GM19328 (cell line): ENCODE data around the gene TNFAIP8.

Source experiments
- ATAC-seq: cut with Tn5 transposase; IDR thresholded peaks from one replicate; pipeline ENCODE4 v1.9.1; 2021; ENCODE audit warnings: mild to moderate bottlenecking, moderate library complexity; ENCODE audit not compliant: unreplicated experiment

TNFAIP8 gene

DNA sequence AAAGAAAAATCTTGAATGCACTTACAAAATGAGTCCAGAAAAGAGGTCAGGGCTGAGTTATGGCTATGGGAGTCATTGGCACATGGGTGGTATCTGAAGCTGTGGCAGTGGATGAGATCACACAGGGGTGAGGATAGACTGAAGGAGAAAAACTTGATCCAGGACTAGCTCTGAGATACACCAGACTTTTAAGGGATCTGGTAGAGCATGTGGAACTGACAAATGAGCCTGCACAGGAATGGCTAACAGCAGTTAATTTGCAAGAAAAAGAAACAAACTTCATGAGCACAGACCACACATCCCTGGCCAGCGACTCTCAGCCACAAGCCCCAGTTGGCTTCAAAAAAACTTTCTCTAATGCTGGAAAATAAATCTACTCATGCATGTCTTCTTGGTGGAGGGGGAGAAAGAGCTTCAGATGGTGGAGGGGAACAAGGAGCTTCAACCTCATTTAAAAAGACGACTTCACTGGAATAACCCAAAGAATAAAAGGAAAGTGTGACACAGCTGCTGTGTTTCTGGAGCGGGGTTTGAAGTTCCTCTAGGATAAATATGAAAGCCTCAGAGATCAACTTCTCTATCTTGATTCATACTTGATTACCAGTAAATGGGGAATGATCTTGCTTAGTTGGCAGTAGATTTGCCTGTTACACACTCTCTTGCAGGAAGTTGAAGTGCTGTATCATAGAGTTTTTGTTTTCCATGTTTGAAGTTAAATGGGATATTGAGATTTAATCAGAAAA, 33.6 kb downstream of the TNFAIP8 start:
- no peak for ATAC-seq

DNA sequence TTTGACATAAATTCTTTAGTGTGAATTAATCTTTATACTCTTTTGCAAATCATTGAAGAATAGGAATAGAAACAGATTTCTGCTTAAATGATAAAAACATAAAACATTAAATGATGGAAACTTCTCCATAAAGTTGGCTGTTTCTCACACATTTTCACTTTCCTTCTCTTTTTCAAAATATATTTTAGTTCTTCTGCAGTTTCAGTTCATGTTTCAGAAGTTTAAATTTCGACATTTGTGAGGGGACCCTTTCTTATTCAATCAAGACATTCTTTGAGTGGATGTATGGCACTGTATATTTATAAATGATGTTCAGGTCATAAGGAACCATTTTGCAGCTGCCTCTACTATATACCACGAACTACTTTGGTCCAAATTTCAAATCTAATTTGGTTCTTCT, 34.6 kb downstream of the TNFAIP8 start:
- ATAC-seq = no peak

DNA sequence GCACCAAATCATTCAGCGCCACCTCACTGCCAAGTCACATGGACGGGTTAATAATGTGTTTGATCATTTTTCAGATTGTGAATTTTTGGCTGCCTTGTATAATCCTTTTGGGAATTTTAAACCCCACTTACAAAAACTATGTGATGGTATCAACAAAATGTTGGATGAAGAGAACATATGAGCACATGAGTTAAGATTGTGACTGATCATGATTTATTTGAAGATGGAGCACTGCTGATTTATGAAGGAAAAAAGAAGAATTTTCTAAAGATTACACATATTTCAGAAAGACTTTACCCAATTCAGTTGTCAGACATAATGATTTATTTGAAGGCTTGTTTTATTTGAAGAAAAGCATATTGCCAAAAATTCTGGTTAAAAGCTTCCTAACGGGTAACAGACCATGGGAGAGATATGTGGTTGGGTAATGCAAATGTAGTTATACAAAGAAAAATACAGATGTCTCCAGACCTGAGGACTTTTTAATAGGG, 37.4 kb downstream of the TNFAIP8 start:
- ATAC-seq = no peak

DNA sequence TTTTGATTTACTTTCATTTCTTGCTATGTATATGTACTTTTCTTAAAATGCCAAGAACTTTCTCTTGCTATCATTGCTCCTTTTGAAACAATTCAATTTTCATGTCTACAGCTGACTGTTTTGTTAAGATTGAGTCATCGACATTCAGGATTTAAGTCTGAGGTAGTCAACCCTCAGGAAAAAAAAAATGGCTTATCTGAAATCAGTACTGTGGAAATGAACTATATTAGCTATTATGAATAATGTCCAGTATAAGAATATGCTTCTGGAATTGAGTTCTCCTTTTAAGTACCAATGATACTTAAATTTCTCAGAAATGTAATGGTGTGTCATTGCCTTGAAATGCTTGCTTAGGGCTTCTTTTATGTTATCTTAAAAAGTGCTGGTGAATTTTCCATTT, 37.9 kb downstream of the TNFAIP8 start:
- ATAC-seq = no peak

DNA sequence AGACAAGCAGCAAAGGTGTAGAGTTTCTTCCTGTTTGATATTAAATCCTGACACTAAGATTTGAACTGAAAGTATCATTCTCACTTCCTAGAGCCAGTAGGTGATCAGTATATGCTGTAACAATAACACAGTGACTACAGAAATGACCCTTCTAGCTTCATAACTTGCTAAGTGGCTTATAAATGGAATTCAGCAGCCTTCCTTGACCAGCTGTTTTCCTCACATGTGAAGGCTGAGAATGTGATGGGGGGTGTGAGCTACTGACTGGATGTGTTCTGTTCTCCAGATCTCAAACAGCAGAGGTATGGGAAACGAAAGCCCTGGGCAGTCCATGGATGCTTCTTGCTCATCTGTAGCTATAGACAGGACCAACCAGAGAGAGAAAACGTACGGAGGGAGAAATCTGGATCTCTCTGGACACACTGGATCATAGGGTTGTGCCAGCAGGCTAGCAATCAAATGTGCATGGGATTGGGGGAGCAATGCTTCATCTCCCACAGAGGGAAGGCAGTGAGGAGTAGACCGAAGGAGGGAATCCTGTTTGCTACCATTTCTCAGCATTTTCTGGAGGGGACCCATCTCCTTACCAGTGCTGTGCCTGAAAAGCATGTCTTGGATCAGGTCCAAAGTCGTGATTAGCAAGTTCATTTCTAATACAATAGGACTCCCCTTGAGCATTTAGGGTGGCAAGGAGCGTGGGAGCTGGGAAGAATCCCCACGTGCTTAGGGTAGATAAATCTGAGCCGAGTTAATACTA, 39.4 kb downstream of the TNFAIP8 start:
- ATAC-seq = no peak

DNA sequence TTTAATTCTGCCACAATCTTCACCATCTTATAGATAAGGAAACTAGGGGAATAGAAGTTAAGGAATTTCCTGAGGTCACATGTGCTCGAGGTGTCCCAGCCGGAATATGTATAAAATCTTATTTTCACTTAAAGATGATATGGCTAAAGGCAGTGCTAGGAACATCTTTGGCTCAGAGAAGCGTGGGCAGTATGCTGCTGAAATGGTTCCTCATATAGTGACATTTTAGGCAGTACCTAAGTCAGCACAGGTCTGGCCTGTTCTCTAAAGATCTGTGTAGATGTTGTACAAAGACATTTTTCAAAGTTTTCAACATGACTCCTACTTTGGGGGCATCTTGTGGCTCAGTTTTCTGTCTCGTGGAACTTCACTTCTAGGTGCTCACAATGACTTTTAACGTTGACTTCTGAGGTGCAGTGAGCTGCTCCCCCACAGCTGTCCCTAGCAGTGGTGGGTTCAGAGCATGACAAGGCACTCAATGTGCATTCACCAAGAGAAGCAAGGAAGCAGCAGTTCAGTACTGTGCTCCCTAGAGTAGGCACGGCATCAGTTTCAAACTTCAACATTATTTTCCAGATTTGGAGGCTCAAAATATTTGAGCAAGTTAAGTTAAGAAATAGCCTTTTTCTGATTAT, 40.3 kb downstream of the TNFAIP8 start:
- ATAC-seq = no peak

DNA sequence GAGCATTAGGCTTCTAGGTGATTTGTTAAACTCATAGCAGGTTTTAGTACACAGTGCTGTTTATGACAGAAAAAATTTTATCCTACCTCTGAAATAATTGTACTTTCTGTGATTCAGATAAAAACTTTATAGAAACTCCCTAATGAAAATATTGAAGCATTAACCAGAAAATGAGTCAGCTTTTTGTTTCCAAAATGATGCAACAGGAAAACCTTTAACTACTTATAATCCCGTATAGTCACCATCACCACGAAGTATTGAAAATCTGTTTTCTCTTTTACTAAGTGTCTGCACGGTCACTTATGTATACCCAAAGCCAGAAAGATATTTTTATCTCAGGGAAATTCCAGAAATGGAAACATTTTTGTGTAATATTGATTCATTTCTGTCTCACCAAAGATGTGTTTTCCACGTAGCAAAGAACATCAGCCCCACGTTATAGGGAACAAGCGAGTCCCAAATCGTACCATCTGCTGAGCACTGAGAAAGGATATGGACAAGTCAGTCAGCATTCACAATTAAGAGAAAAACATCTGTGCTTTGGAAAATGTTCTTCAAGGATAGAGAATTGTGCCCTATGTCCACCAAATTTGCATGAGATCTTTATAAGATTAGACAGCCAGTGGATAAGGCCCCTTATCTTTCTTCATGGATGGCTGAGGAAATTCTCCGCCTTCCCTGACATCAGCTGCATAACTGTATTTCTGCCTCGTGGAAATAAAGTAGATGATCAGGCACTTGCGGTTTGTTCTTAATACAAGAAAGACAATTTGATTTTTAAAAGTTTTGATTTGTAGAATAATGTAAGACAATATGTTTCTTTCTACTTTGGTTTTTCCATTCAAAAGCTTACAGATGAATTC, 41.9 kb downstream of the TNFAIP8 start:
- ATAC-seq = peak; percentile 45

DNA sequence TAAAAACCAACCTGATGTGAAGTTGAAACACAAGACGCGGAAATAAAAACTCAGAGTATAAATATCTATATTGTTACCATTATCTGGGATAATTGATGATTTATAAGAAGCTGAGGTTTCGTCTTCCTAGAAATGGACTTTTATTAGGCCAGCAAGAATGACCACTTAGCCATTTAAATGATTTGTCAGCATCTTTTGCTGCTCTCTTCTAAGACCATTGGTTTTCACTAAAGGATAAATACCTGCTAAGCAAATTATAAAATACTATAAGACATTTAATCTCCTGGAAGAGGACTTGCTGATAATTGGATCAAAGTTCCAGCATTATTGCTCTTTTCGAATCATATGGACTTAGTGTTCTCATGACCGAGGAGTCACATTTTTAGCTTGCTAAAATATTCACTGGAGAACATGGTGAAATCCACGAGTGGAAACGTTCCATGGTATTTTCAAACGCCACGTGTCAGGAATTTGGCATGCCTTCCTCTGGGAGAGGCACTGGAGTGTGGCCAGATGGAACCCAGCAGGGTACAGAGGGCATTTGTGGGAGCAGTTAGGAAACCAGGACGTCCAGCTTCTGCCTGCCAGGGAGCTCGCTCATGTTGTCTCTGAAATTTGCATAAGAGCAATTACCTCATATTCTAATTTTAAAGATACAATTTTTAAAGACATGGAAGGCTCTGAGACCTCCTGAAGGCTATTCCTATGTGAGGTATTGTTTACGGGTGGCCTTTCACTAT, 43.1 kb downstream of the TNFAIP8 start:
- ATAC-seq = no peak

DNA sequence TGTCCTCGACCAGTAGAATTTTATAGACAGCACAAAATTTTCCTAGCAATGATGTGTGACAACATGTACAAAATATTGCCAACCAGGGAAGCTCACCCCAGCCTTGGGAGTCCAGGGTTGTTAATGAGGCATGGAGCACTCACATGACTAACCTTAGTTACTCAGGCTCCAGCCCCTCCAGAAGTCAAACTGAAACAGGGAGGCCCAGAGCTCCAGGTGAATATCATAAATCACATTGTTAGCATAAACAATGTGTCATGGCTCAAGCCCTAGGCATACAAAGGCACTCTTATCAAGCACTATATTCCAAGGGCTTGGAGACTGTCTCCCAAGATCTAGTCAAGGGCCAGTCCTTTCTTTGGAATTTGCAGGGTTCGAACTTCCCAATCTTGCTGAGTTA, 44.4 kb downstream of the TNFAIP8 start:
- ATAC-seq = no peak

DNA sequence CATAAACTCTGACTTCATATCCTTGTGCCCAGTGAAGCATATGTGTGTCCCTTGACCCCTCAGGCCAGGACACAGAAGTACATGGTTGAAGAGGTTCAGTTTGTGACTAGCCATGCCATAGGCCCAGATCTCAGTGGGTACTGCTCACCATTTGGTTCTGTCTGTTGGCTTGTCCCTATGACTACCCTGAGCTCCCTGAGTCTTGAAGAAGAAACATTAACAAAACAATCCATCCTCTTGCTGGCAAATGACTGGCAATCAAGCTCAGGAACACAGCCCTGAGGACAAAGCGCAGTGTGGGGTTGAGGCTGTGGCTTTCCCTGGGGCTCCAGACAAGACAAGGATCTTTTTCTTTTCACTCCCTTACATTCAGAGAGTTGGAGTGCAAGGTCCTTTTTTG, 46.3 kb downstream of the TNFAIP8 start:
- ATAC-seq = no peak

DNA sequence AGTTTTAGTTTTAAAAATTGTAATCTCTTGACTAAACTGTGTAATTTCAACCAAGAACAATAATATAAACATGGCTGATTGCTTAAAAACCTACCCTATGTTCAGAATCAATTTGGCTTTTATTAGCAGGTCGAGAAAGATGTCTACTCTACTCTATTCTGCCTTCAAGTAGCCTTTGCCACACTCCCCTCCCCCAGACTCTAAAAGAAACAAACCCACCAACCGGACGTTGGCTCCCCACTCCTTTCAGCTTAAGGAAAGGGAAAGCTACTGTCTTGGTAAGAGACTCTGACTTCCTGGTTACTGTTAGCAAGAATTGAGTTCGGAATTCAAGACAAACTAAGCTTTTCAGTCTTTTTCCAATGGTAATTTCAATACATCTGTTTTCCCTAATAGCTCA, 46.7 kb downstream of the TNFAIP8 start:
- ATAC-seq = no peak

DNA sequence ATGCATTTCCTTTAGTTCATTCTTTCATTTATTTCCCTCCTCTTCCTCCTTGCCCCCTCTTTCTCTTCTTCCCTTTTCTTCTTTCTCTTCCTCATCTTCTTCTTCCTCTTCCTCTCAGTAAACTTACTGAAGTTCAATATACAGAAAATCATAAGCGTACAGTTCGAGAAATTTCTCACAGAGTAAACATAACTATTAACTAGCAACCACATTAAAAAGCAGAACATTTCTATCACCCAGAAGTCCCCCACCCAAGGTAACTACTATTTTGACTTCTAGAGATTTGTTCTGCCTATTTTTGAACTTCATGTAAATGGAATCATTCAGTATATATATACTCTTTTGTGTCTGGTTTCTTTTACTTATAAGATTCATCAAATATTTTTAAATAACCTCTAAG, 48.2 kb downstream of the TNFAIP8 start:
- ATAC-seq = no peak

DNA sequence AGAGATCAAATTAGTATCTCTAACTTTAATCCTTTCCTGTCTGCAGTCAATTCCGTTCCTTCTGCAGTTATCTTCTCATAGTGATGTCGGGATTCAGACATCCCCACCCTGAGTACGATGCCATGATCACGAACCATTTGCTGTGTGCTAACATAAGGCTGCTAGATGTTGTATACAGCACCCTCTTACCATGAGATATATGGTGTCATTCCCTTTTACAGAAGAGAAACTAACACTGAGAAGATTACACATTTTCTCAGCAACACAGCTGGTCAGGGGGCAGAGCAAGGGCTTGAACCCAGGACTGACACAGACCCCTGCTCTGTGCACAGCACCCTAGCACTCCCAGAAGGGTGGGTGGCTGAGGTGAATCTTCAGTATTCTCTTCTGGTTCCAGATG, 49.6 kb downstream of the TNFAIP8 start:
- no peak for ATAC-seq

DNA sequence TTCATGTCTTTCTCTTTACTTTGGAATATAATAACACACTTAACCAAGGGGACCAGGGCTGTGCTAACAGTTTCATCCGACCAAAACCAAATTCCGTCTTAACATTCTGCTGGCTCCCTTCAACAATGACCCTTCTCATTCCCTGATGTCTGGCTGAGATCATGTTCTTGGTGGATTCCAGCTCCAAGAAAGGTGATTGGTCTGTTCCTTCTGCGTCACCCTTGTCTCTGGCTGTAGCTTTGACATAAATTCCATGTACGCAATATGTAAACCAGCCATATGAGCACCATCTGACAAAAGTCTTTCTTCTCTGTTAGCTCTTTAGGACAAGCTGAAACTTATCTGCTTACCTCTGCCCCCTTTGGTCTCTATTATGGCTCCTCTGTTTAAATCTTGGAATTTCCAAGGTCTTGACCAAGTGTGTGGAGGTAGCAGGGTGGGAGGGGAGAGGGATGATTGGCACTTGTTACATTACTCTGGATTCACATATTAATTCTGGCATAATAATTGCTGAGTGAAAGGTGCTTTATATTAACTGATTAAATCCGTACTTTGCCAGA, 50.8 kb downstream of the TNFAIP8 start:
- ATAC-seq = no peak

DNA sequence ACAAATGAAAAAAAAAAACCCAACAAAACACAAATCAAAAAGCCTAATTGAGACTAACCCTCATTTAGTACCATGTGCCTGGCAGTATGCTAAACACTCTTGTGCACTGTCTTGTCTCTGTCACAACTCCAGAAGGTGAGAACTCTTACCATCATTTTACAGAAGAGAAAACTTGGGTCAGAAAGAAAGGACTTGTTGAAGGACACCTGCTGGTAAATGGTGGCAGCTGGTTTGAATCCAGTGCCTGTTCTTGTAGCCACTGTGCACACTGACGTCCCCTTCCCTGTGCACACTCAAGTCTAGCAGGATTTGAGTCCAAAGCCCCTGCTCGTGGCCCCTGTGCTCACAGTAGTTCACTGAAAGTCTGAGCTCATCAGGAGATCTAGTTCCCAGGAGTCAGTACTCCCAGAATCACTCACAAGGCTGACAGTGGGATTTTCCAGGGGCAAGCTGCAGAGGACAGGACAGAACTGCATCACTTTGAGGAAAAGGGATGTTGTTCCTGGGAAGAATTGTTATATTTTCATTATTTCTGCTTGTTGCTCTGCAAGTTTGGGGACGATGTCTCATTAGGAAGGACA, 53.5 kb downstream of the TNFAIP8 start:
- ATAC-seq = peak; percentile 33

DNA sequence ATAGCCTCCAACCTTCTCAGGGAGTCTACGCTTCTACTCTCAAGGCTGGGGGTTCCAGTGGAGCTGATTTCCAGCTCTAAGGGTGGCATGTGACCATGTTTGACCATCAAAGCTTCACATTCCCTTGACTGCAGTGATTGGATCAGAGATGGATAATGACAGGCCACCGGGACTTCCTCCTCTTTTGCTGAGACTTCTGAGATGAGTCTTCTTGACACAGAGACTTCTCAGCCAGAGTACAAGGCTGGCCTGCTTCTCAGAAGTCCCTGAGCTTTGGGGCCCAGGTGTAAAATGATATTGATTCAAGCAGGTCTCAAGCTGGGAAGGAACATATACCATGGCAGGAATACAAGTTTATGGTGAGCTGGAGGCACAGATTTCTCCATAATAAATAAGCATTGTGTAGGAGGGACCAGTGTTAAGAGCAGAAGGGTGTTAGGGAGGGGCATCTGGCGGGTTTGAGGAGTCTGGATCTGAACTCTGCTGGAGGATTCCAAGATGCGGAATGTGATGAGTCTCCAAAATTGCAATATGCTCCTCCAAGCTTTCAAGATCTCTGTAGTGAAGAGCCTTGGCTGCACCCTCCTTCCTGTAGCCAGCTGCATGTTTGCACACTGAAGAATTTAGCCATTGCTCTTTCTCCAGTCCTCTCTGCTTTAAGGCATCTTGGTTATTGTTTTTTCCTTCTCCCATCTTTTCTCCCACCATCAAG, 54.8 kb downstream of the TNFAIP8 start:
- no peak for ATAC-seq

DNA sequence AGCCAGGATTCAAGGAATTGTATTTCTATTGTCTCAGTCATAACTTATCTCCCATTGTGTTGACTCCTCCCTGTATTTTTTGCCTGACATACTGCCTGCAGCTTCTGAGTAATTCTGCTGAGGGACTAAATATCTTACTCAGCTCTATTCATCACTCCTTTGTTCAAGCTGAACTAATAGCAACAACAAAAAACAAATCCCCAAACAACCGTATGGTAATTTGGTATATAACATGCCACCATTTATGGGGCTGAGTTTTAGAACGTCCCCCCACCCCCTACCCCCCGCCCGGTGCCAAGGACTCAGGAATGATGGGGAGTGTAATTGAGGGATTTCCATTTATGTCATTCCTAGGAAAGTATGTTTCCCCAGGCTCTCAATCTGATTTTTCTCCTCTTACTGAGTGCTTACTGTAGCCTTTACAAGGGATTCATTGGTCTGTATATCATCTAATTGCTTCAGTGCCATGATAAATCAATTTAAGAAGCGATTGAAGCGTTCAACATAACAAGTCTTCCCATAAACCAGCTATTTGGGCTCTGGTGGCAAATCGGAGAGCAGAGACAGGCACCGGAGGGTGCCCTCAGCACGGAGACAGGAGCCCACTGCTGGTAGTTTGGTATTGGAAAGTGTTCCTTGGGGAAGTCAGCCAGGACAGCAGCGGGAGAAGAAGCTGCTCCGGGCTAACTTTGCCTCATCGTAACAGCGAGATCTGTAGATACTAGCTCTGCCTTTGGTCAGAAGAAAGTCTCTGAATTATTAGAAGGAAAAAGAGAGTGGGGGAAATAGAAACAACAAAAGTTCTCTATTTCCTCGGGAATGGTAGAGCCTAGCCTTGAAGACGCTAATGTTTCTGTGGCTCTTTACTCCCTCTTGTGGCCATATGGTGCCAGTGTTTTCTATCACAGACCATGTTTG, 55.8 kb downstream of the TNFAIP8 start:
- peak; percentile 65 for ATAC-seq
